Fibroblast of peridontal ligament (primary cell): Measurements from ENCODE around the gene PWWP2B.
"Not testable (repeated sequence)": the region's sequence is repeated elsewhere in the genome, so short reads cannot be mapped to it uniquely, and the experiment has no call there.

ENCODE experiments used
- DNase-seq: peaks from one replicate; pipeline ENCODE4 v3.0.0-alpha.2; 2010; ENCODE audit errors: extremely low read depth

The PWWP2B gene

GRCh38 chr10:132363921-132364593 is 32.9 kb upstream of the PWWP2B start:
- no peak for DNase-seq

- no peak for DNase-seq
These were observed 32.4 kb upstream of the PWWP2B start for GRCh38 chr10:132364594-132364970.

- no peak for DNase-seq
These were observed 31.9 kb upstream of the PWWP2B start for GRCh38 chr10:132365102-132365501.

- DNase-seq = no peak
These were observed 31.0 kb upstream of the PWWP2B start for GRCh38 chr10:132366006-132366405.

GRCh38 chr10:132366499-132366898 is 30.5 kb upstream of the PWWP2B start:
- no peak for DNase-seq

- no peak for DNase-seq
These were observed 28.6 kb upstream of the PWWP2B start for GRCh38 chr10:132368391-132368790.

- DNase-seq = no peak
These were observed 27.9 kb upstream of the PWWP2B start for GRCh38 chr10:132368881-132369635.

GRCh38 chr10:132369636-132370185 is 27.3 kb upstream of the PWWP2B start:
- no peak for DNase-seq

- DNase-seq = no peak
These were observed 26.3 kb upstream of the PWWP2B start for GRCh38 chr10:132370426-132371340.

GRCh38 chr10:132371641-132372081 is 25.3 kb upstream of the PWWP2B start:
- DNase-seq = no peak

GRCh38 chr10:132372516-132373095 is 24.4 kb upstream of the PWWP2B start:
- no peak for DNase-seq

- no peak for DNase-seq
These were observed 23.6 kb upstream of the PWWP2B start for GRCh38 chr10:132373241-132373955.

GRCh38 chr10:132374176-132374575 is 22.8 kb upstream of the PWWP2B start:
- DNase-seq = no peak

- DNase-seq = no peak
These were observed 22.4 kb upstream of the PWWP2B start for GRCh38 chr10:132374612-132375011.

GRCh38 chr10:132375116-132375794 is 21.7 kb upstream of the PWWP2B start:
- DNase-seq = no peak

GRCh38 chr10:132375795-132376297 is 21.2 kb upstream of the PWWP2B start:
- DNase-seq = no peak

- DNase-seq = no peak
These were observed 20.6 kb upstream of the PWWP2B start for GRCh38 chr10:132376394-132376851.

GRCh38 chr10:132377326-132377725 is 19.7 kb upstream of the PWWP2B start:
- DNase-seq = no peak

- DNase-seq = not testable (repeated sequence)
These were observed 18.0 kb upstream of the PWWP2B start for GRCh38 chr10:132379026-132379425.

GRCh38 chr10:132380986-132381385 is 16.0 kb upstream of the PWWP2B start:
- DNase-seq = not testable (repeated sequence)
